GM12875 (cell line): ENCODE data around the gene ATG14.

Experiments used
- H3K4me3 ChIP-seq: one replicate; pipeline ENCODE4 v1.5.1; 2011; ENCODE audit warnings: low read depth, low read length, control low read depth
- CTCF ChIP-seq: IDR thresholded peaks from 2 replicates; pipeline ENCODE4 v1.5.1; 2011; ENCODE audit warnings: low read depth, mild to moderate bottlenecking, control low read depth, inconsistent platforms, low read length, moderate library complexity, borderline replicate concordance; ENCODE audit not compliant: insufficient read depth

Gene ATG14

GRCh38 chr14:55333711-55334485, 77.7 kb downstream of the ATG14 start:
- TF ChIP-seq CTCF: no peak

GRCh38 chr14:55332654-55333570, 78.7 kb downstream of the ATG14 start:
- H3K4me3 ChIP-seq: peak overlapping the region; percentile 31
- TF ChIP-seq CTCF: no peak

More at GRCh38 chr14:55333711-55334485, 77.7 kb downstream of the ATG14 start:
- H3K4me3 ChIP-seq: no peak overlapping the region

- H3K4me3 ChIP-seq: no peak overlapping the region
- no peak for TF ChIP-seq CTCF
Measured at GRCh38 chr14:55329999-55330710, 81.5 kb downstream of the ATG14 start.

- no peak overlapping the region for H3K4me3 ChIP-seq
Measured at GRCh38 chr14:55328317-55328716, 83.3 kb downstream of the ATG14 start.

DNA sequence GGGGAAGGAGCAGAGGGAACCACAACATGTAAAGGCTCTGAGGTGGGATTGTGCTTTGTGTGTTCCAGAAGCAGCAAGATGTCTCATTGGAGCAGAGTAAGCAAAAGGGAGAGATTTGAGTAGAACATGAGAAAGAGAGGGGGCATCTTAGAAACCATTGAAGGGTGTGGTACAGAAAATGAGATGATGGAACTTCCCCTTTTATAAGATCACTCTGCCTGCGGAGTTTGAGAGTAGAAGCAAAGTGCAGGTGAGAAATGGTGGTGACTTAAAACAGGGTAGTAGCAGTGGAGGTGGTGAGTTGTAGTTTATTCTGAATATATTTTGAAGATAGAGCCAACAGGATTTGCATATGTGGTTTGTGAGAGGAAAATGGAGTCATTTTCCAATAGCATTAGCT, 84.5 kb downstream of the ATG14 start:
- no peak overlapping the region for H3K4me3 ChIP-seq
- no peak for TF ChIP-seq CTCF

More at GRCh38 chr14:55328317-55328716, 83.3 kb downstream of the ATG14 start:
- TF ChIP-seq CTCF: no peak

GRCh38 chr14:55324812-55325211, 86.8 kb downstream of the ATG14 start:
- no peak for TF ChIP-seq CTCF
- H3K4me3 ChIP-seq: no peak overlapping the region
